Measurements from ENCODE around the gene LIAS.
"Not testable (repeated sequence)": the region's sequence is repeated elsewhere in the genome, so short reads cannot be mapped to it uniquely, and the experiment has no call there.

Gene LIAS

DNA sequence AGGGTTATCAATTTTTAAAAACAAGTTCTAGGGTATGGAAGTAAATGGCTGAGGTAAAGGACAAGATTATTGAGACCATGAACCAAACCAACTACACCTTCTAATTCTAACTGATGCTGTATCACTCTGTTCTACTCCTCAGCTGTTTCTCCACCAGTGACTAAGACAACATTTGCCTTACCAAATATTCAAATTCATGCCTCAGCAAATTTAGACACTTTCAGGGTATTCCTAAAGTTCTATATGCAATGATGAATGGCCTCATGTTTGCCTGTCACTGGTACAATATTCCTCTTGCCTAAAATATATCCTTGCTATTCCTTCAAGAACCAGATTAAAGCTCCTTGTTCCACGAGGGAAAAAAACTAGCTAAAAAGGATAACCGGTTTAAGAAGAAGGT is 5.1 kb upstream of the LIAS start:
- DNase-seq, result no peak

DNA sequence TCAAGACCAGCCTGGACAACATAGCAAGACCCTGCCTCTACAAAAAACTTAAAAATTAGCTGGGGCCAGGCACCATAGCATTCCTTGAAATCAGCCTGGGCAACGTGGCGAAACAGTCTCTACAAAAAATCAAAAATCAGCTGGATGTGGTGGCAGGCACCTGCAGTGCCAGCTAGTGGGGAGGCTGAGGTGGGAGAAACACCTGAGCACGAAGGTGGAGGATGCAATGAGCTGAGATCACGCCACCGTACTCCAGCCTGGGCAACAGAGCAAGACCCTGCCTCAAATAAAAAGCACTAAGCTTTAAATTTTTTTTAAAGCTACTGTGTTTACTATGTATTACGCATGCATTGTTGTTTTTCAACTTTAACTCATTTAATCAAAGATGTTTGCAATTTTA is 3.4 kb upstream of the LIAS start:
- no peak for DNase-seq

- DNase-seq, result no peak
Observed at GRCh38 chr4:39456946-39457763, 1.7 kb upstream of the LIAS start.

DNA sequence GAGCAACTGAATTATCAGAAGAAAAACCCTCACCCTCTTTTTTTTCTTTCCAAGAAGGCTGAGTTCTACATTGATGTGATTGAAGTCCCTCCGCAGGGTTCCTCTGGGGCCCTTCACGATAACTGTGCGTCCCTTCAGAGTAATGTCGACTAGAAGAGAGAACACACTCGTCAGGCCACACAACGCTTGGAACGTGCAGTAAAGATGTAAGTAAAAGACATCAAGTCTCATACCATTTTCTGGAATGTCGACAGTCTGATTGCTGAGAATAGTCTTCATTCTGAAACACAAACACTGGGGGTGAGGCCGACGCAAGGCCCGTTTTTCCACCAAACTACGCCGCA is 723 bp upstream of the LIAS start:
- not testable (repeated sequence) for DNase-seq

DNA sequence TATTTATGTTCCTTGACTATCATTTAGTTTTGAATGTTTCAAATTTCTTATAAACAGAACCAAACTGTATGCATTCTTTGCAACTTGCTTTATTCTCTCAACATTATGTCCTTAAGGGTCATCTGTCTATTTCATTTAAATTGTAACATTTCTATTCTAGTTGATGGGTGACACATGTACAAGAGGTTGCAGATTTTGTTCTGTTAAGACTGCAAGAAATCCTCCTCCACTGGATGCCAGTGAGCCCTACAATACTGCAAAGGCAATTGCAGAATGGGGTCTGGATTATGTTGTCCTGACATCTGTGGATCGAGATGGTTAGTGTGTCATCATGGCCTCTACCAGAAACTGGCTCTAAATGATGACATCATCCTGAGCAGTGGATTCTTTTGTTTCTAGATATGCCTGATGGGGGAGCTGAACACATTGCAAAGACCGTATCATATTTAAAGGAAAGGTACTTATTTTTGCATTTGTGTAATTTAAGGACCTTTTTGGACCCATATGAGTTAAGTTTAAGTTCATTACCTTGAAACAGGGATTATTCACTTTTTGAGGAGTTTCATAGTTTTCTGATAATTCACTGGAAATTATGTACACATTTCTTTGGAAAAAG is 6.1 kb downstream of the LIAS start:
- no peak for DNase-seq

GRCh38 chr4:39466747-39467146 is 7.9 kb downstream of the LIAS start:
- DNase-seq, result no peak

DNA sequence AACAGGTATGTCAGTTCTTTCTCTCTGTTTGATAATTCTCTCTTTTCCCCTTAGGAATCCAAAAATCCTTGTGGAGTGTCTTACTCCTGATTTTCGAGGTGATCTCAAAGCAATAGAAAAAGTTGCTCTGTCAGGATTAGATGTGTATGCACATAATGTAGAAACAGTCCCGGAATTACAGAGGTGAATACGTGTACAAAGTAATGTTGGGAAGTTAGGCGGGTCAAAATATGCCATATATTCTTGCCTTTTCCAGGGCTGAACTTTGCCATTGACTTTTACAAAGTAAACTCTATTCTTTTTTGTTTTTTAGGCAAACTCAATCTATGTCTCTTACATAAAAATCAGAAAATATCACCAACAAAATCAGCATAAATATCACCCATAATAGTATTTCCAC is 8.6 kb downstream of the LIAS start:
- DNase-seq, result no peak

DNA sequence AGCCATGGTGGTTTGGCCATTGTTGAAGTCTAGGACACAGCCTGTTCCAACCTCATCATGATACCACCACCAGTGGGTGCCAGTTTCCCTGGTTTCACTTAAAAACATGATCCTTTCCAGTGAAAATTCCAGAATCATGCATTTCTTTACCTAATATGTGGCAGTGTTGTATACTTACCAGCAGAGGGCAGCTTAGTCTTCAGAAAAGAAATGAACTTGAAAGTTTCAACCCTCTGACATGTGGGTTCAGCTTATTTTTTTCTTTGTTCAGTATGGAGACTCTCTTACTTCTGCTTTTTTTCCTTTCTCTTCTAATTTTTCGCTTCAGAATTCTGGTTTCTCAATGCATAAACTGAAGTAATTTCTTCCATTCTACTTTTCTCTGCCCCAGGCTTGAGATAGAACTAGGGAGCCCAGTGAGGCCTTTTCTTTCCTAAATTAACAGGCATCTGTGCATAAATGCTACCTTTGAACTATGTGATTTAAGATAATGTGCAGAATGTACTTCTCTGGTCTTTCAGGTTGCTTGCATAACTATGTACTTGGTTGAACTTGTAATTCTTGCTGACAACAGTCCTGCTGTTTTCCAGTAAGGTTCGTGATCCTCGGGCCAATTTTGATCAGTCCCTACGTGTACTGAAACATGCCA is 10.7 kb downstream of the LIAS start:
- no peak for DNase-seq

DNA sequence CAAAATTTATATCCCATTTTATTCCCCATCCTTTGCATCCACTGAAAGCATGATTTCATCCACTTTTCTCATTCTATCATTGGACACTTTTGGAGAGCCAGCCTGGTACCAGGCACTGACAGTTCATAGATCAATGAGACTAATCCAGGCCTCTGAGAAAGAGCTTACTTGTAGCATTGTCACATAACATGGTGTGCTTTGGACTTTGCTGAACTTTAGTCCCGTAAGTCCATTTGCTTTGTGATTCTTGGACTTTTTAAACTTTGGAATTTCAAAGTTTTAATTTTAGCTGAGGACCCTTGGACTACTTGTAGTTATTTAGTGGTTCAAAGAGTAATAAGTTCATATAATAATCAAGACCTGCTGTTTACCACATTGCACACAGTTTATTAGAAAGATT is 11.5 kb downstream of the LIAS start:
- no peak for DNase-seq

- no peak for DNase-seq
Observed at GRCh38 chr4:39472396-39472795, 13.5 kb downstream of the LIAS start.

GRCh38 chr4:39476187-39476895 is 17.5 kb downstream of the LIAS start:
- no peak for DNase-seq

GRCh38 chr4:39480251-39480650 is 21.4 kb downstream of the LIAS start:
- DNase-seq, result no peak

DNA sequence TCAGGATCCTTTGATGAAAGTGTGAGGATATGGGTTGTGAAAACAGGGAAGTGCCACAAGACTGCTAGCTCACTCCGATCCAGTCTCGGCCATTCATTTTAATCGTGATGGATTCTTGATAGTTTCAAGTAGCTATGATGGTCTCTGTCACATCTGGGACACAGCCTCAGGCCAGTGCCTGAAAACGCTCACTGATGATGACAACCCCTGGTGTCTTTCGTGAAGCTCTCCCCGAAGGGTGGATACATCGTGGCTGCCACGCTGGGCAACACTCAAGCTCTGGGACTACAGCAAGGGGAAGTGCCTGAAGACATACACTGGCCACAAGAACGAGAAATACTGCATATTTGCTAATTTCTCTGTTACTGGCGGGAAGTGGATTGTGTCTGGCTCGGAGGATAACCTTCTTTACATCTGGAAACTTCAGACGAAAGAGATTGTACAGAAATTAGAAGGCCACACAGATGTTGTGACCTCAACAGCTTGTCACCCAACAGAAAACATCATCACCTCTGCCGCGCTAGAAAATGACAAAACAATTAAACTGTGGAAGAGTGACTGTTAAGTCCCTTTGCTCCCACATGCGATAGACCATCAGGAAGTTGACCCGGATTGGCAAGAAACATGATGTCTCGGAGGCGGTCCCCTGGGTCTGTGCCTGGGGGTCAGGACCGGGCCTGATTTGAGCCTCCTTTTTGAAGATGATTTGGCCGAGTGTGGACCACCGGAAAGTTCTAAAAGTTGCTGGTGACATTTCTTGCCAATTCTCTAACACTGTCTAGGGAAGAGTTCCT is 22.2 kb downstream of the LIAS start:
- no peak for DNase-seq

DNA sequence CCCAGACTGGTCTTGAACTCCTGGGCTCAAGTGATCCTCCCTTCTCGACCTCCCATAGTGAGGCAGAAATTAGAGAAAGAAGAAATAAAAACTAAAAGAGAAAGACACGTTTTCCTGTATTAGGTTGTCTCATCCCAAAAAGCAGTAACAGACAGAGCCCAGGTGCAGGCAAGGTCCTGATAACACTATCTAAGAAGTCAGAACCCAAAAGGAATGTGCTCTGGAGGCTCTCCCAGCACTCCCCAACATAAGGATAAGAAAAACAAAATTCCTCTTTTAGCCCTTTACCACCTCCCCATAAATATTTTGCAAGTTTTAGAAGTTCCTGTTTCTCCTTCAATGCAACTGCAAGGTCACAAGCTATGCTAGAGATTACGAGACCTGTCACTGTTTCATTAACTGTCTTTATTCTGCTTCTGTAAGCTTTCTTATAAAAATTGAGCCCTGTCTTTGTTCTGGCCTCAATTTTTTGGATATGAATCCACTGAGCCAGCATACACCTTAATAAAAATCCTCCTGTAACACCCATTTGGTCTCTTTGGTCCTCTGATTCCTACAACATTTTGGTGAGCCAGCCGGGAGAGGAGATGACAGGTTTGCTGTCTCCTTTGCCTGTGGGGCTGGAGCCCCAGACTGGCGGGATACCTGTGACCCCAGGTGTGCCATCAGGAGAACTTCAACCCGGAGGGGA is 25.9 kb downstream of the LIAS start:
- DNase-seq, result no peak

DNA sequence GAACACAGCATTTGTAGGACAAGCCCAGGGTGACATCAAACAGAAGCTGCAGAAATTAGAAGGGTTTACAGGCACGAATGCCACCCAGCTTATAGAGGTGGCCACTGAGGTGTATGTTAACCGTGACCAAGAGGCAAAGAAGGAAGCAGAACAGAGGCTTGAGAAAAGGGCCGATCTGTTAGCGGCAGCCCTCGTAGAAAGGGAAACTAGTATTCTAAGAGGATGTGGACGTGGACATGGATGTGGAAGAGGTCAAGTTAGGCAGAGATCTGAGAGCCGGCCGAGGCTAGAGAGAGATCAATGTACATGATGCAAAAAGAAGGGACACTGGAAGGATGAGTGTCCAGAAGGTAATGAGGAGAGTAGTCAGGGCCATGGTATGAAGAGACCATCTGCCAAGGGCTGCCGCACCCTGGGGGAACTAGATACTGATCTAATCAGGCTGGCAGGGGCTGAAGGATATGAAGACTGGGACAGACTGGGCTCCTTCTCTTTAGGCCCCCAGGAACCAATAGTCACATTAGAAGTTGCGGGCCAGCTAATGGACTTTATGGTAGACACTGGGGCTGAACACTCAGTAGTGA is 27.5 kb downstream of the LIAS start:
- DNase-seq, result no peak

- DNase-seq, result no peak
Observed at GRCh38 chr4:39490322-39490721, 31.5 kb downstream of the LIAS start.

DNA sequence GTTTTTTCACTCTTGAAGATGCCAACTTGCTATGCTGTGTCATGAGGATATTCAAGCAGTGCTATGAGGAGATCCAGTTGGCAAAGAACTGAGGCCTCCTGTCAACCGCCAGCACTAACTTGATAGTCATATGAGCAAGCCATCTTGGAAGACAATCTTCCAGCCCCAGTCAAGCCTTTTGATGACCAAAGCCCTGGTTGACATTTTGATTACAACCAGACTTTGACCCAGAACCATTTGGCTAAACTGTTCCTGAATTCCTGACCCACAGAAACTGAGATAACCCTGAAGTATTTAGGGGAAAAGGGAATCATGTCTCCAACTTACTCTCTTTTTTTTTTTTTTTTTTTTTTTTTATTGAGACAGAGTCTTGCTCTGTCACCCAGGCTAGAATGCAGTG is 35.5 kb downstream of the LIAS start:
- no peak for DNase-seq

DNA sequence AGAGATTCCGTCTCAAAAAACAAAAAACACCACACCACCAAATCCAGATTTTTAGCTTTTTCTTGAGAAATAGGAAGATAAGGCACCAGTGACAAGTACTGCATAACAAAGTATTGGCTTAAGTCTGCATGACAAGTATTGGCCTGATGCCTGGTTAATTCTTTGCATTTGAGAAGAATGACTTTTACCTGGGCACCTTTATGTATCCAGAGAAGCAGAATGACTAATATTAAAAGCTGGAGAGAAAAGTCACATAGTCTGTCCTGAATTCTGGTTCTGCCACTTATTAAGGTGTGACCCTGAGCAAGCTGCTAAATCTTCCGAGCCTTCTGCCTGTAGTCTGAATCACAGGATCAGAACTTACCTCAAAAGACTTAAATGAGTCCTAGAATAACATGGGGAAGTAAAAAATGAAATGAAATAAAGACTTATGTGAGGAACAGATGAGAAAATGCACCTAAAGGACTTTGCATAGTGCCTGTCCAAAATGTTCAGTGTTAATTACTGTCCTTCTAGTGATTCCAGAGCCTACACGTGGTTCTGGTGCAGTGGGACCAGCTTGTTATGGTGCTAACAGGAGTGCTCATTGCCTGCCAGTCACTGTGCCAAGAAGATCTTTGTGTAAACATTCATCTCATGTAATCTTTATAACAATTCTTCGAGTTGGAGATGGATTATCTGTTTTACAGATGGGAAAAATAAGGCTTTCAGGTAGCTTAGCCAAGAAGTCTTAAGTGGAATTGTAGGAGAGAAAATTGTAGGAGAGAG is 36.8 kb downstream of the LIAS start:
- DNase-seq, result no peak

DNA sequence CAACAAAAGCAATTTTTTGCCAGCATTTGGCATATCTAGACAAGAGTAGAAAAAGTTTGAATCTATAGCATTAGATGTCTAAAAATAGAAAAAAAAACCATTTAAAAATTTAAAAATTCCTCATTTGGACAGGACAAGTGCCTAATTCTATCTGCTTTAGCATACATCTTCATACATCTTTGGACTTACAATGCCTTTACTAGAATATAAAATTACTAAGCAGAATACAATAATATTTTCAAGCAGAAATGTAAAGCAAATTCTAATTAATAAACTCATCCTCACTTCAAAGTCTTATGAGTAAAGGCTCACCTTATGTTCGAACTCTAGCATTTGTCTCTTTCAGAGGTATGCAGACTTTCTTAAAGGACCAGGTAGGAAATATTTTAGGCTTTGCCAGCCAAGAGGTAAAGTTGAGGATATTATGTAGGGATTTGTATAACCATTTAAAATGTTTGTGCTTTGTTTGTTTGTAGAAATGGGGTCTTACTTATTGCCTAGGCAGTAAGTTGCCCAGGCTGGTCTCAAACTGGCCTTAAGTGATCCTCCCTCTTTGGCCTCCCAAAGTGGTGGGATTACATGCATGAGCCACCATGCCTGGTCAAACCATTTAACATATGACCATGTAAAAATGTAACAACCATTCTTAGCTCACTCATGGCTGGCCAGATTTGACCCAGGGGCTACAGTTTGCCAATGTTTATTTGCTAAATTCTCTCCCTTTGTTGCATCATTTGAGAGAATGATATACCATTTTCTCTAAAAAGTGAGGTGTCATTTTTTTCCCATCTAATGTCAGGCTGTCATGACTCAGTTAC is 39.3 kb downstream of the LIAS start:
- DNase-seq, result no peak

GRCh38 chr4:39498727-39499020 is 39.8 kb downstream of the LIAS start:
- no peak for DNase-seq
